AG20443 (cell line): Measurements from ENCODE around the gene CHMP6.
A peak's percentile ranks its signal among the peaks of the same experiment; 100 is the strongest.

Experiments used
- DNase-seq: peaks from one replicate; pipeline ENCODE4 v3.0.0; 2012; ENCODE audit warnings: low spot score, mixed read lengths

CHMP6 gene

DNA sequence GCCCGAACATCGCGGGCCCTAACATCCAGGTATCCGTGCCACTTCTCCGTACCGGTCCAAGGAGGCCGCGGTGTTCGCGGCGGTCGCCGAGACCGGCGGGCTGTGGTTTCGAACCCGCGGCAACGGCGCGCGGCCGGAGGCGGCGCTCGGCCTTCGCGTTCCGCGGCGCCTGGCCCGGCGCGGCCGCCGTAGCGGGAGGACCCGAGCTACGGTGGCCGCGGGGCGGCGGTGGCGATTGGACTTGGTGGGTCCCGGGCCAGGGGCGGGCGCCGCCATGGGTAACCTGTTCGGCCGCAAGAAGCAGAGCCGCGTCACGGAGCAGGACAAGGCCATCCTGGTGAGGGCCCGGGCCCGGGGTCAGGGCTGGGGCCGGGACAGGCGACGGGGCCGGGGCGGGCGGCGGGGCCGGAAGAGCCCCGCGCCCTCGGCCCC, at the start of gene CHMP6:
CHMP6 (plus strand) TSS at position 197 of the 432 bp plus-strand sequence; CDS start at position 275, 78 bp downstream.
- DNase-seq: peak; percentile 93

DNA sequence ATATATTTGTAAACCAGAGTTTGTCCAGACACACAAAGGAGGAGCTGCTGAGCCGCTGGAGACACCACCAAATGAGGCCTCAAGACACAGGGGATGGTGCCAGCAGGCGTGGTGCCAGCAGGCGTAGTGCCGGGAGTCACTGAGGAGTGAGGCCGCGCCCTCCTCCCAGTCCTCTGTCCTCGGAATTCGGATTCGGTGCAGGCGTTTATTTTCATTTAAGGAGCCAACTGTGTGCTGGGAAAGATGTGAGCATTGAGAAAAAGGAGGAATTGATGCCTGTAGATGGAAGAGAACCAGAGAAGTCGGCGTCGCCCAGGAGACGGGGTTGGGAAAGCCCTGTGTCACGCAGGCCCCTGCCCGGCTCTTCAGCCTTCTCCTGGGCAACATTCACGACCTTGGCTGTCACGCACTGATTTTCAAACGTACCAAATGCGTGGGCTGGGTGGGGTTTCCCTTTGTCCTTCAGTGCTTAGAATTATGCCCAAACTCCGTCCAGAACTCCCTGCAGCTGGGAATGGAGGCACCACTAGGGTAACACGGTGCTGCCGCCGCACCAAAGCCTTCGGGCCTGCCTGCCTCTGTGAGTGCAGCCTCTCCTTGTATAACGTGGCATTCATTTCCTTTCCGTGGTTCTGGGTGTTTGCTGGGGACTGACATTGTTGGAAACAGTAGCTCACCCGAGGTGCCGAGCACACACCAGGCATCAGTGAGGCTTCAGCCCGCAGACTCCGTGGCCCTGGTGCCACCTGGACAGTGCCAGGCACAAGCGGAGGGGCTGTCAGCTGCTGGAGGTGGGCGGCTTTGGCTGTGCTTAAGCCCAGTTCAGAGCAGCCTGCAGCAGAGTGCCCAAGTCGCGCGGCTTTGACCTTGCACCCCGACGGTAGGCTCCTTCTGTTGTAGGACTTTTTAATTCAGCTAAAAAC, 49.0 kb upstream of the CHMP6 start:
- DNase-seq: peak; percentile 94

DNA sequence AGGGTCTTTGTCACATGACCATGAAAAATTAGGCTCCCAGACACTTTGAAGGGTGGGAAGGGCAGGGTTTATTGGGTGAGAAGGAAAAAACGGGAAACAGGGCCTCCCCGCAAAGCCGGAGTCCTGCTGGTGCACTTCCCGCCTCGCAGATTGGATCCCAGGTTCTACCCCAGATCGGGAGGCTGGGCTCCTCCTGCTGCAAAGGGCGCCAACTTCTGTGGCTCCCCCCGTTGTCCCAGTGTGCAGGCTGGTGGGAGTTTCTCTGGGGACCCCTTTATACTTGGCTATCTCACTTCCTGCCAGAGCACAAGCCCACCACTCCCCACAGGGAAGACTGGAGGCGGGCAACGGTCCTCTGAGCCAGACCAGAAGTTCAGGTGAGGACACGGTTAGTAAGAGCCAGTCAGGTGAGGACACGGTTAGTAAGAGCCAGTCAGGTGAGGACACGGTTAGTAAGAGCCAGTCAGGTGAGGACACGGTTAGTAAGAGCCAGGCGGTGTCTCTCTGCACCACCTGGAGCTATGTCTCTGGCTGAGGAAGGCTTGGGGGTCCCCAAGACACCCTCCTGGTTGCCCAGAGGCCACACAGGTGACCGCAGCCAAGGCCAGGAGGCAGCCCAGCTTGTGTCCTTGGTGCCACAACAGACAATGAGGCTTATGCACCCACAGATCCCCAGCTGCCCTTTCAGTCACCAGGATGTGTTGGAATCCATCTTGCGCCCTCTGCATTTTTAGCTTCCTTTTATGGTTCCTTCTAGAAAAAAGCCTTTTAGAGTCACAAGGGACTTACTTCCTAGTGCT, 48.1 kb upstream of the CHMP6 start:
- no peak for DNase-seq

DNA sequence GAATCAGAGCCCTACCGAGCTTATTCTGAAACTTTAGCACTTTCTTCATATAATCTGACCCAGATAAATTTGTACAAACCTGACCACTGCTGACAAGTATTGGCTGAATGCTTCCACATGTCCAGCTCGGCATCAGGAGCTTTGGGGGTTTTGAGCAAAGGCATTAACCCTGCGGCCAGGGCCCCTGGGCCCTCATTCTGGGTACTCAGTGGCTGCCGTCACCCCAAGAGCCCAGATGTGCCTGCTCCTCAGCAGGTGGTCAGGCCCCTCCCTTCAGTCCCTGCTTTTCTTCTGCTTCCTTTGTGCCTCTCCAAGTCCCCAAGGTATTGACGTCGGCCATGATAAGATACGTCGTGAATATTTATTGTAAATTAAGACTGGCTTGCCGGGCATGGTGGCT, 47.3 kb upstream of the CHMP6 start:
- no peak for DNase-seq

DNA sequence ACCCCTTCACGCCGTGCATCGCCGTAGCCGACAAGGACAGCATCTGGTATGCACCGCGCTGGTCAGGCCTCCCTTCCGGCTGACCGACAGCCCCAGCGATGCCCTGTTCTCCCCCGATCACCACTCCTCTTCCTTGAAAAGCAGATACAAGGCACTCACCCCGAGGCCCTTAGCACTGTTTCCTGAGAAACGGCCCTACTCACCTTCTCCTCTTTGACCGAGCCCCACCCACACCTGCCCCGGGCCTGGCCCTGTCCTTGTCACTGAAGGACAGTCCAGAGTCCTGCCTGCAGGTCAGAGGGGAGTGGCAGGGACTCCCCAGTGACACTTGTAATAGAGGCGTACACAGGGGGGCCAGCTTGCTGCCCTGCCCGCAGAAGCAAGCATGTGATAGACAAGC, 45.9 kb upstream of the CHMP6 start:
- DNase-seq: no peak

DNA sequence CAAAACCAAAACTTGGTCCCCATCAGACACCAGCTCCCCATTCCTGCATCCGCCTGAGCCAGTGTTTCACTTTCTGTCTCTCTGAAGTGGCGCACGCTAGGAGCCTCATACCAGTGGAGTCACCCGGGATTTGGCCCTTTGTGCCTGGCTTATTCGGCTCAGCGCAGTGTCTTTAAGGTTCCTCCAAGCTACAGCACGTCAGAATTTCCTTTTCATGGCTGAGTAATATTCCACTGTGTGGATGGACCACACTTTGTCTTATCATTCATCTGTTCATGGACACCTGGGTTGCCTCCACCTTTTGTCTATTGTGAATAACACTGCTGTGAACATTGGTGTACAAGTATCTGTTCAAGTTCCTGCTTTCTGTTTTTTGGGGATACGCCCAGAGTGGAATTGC, 45.2 kb upstream of the CHMP6 start:
- no peak for DNase-seq

DNA sequence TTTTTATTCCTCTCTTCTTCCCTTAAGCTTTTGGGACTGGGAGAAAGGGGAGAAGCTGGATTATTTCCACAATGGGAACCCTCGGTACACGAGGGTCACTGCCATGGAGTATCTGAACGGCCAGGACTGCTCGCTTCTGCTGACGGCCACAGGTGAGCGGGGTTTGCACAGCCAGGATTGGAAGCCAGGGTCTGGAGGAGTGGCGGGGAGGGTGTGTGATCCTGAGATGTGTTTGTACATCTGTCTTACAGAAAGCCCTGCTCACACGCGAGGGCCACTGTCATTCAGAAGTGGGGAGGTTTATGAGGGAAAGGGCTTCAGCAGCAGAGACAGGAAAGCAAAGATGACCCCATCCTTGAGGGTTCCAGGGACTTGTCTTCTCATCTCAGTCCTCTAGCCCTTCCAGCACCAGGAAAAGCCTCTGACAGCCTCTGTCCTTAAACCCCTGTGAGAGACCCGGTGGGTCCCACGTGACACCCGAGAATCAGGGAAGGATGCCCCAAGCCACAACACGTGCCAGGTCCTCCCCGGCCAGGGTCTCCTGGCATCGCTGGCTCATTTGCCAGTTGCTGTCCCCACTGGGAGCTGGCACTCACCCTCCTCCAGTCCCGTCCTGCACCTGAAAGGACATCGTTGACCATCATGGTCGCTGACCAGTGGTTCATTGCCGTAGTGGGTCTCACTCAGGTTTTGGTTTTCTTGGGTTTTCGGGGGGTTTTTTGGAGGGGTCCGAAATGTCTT, 44.3 kb upstream of the CHMP6 start:
- no peak for DNase-seq

DNA sequence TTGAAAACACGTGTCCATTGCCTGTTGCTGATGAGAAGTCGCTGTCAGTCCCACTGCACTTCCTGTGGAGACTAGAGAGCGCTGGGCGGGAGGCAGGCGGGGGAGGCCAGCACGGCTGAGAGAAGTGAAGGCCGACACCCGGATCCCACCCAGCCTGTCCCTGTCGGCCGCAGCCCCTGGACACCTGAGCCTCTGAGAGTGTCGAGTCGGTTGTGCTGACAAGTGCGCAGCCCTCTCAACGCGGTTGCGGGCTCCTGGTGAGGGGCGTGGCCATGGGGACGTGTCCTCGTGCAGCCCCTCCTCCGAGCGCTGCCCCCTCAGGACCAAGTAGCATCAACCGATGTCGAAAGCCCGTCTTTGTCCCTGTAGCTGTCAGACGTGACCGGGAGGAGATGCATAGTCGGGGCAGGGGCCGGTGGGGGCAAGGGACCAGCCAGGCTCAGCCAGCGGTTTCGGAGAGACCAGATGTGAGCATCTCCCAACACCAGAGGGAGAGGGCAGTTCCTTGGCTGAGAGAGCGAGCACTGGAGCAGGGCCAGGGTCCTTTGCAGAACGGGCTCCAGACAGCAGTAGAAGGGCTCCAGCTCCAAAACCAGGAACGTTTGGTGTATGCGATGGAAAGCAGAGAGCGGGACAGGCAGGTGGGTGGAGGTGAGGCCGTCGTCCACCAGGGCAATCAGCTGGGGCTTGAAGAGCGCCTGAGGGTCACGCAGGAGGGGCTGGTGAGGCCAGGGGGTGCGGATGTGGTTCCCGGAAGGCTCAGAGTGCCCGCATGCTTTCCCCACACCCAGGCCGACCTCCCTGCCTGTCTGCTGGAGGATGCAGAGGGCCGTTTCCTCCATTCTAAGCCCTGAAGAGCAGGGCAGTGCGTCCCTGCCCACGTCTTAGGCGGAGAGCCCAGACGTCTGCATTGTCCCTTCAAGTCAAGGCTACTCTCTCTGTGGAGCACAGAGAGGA, 43.3 kb upstream of the CHMP6 start:
- DNase-seq: no peak

DNA sequence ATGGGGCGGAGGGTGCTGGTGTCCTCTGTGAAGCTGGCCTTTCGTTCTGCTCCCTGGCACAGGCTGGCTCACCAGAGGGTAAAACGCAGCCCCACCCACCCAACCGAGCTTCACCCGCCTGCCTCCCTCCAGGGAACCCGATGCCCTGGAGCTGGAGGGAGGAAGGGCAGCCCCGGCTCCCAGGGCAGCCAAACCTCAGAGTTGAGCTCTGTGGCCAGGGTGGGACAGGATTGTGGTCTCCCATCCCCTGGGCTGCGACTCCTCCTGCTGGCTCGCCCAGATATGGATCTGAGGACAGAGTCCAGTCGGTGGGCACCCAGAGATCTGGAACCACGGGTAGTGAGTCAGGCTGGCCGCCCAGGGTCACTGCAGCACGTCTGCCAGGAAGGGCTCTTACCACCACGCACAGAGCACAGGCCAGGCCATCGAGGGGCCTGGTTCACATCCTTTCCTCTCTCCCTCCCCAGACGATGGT, 42.6 kb upstream of the CHMP6 start:
- DNase-seq: no peak

DNA sequence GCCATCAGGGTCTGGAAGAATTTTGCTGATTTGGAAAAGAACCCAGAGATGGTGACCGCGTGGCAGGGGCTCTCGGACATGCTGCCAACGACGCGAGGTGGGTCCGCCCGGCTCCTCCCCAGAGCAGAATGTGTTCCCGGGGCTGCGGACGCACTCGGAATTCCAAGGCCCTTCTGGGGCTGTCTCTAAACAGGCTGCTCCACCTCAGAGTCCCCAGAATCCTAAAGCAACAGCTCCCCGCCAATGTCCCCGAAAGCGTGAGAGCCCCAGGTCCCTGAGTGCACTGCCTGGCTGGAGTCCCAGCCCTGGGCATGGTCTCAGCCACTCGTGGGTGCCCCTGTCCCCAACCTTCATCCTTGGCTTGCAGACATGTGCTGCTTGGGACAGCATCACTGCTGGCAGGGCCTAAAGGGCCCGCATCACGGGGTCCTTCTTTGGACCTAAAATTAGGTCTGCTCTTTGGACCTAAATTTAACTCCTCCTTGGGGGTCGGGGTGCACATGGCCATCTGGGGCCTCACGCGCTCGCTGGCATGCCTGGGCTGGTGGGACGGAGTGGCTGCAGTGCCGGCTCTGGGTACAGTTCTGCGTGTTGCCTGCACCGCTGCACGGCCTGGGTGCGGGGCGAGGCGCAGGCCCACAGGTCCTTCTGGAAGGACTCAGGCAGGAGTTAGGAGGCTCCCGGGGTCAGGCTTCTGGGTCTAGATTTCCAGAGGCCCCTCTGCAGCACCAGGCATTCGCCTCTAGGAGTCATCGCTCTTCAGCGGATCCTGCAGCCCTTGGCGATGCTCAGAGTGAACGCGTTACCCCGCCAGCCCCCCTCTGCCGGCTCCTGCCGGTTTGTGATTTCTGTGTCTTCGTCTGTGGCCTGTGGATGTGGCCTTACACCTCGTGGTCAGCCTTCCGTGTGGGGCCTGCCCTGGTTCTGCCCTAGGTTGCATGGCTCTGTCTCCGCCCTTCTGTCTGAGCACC, 41.9 kb upstream of the CHMP6 start:
- no peak for DNase-seq

DNA sequence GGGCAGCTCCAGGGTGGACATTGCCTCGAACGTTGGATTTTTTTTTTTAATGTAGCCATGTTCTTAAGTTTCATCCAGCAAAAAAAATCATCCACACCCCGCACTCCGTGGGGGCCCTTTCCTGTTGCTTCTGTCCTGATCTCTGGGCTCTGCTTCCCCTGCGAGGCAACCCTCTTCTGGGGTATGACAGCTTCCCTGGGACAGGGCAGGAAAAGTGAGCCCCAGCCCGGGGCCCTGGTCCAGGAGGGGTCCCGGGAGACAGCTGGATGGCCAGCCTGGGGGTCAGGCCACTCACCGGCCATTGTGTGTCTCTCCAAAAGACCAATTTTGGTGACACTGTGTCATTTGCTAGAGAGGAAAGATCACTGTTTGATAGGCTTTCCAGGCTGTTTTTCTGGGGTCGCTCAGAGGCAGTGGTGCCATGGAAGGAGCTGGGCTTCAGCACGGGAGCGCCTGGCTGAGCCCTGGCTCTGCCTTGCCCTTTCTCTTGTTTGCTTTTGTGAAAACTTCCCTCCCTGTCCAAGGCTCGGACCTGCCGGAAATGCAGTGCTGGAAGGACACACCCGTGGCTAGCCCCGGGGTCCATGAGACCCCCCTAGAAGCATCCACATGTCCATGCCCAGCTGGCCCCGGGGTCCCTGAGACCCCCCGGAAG, 41.0 kb upstream of the CHMP6 start:
- DNase-seq: no peak

DNA sequence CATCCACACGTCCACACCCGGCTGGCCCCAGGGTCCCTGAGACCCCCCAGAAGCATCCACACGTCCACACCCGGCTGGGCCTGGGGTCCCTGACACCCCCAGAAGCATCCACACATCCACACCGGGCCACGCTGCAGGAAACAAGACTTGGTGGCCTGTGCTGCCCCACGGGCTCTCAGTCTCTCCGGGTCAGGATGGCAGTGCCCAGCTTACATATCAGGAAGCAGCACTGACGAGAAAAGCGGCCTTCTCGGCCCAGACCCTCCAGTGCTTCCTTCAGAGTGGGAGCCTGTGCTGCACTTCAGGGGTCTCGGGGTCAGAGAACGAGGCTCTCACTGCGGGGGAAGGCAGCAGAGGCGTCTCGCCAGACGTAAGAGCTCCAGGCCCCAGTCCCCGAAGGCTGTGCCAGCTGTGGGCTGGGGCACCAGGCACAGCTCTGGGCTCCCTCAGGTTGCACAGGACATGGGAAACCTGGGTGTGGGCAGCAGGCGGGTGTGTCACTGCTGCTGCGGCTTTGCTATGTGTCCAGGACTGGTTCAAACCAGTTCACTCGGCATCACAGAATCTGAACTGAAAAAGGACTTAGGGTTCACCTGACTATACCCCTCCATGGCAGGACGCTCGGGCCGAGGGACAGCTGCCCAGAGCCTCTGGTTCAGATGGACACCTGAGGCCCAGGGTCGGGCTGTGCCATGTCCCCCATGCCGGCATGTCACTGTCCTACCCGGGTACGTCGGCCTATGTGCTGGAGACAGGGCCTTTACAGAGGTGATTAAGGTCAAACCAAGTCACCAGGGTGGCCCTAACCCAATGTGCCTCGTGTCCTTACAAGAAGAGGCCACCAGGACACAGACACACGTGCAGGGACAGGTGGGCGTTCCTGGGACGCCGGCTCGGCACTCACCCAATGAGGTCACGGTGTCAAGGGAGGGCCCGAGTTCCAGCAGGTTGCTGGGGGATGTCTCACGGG, 40.2 kb upstream of the CHMP6 start:
- DNase-seq: no peak

DNA sequence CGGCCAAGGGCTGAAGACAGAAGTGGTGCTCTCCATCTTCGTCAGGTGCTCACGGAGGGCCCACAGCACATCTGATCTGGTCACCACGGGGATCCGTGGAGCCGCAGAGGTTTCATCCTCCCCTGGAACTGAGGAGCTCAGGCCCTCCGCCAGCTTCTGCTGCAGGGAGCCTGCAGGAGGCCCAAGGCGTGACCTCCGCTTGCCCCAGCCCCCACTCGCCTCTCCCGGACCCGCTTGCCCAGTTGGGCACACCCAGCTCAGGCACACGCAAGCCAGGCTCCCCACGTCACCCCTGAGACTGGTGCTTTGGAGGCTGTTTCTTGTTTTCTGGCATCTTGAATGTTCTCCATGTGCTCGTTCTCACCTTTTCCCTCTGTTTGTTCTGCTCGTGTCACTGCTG, 39.4 kb upstream of the CHMP6 start:
- no peak for DNase-seq

DNA sequence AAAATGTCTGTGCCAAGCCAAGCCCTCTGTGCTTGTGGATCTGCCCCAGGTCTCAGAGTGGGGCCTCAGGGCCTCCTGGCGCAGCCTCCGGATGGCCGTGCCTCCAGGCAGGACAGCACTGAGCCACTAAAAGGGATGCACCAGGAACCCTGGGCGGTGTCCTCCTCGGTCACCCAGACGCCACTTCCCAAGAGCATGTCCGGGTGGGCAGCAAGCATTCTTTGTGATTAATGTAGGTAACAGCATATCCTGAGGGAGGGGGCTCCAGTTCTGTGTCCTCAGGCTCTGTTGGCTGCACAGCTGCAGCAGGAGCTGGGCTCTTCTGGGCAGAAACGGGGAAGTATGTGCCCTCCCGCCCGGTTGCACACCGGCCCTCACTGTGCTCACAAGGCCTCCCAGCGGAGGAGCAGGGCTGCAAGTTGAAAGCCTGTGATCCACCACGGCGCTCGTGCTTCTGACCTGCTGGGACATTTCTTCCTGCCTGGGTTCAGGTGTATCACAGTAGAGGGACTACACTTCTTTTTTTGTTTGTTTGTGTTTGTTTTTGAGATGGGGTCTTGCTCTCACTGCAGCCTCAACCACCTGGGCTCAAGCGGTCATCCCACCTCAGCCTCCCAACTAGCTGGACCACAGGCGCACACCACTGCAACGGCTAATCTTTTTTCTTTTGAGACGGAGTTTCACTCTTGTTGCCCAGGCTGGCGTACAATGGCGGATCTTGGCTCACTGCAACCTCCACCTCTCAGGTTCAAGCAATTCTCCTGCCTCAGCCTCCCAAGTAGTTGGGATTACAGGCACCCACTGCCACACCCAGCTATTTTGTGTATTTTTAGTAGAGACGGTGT, 37.9 kb upstream of the CHMP6 start:
- no peak for DNase-seq

DNA sequence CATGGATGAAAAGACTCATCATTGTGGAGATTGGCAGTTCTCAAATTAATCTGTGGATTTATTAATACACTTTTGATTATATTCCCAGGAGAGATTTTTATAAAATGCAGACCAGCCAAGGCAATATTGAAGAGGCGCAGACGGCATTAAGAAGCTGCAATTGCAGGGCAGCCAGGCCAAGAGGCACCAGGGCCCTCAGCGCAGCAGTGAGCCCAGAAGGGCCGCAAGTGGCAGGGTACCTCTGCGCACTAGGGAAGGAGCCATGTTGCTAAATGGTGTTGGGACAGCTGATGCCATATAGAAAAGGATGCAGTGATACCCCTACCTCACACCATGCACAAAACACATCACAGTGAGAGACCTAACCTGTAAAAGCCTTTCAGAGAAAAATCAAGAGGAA, 36.6 kb upstream of the CHMP6 start:
- no peak for DNase-seq

DNA sequence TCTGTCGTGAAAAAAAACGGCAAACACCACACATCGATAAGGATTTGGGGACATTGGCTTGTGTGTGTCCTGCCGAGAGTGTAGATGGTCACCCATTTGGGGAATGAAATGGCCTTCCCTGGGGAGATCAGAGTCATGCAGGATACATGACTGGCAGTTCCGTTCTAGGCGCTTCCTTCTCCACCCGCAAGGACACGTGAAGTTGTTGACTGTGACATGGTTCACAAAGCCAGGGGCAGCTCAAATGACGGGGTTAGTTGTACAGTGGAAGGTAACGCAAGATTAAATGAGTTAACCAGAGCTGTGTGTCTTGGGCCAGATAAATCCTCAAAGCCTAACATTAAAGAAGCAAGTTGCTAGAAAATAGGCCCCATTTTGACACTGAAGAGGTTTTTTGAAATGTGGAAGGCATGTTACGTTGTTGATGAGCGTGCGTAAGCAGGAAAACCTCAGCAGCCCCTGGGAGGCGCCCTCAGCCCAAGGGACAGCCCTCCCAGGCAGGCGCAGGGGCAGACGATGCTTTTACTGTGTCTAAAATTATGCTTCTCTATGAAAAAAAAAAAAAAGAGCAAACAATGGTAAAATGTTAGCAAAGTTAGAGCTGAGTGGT, 35.9 kb upstream of the CHMP6 start:
- DNase-seq: no peak
